Memory B cell (primary cell): ENCODE data around the gene KRTAP9-1.
"Not testable (repeated sequence)": the region's sequence is repeated elsewhere in the genome, so short reads cannot be mapped to it uniquely, and the experiment has no call there.

ENCODE experiments used
- ATAC-seq: fragments of 150-1000 bp; cut with Tn5 transposase; 2 replicates; pipeline ENCODE4 v1.10.0; 2021; ENCODE audit warnings: low read depth, mild to moderate bottlenecking, moderate library complexity
- DNase-seq, 2 donors: peaks; one replicate each; pipeline ENCODE4 v3.0.0; 2022; ENCODE audit warnings: low spot score in 2 of 2
- H3K27ac Mint-ChIP-seq: one replicate; pipeline ENCODE4 v1.8.0; 2022; ENCODE audit warnings: mild to moderate bottlenecking, moderate library complexity, mixed read lengths
- H3K27me3 Mint-ChIP-seq: one replicate; pipeline ENCODE4 v1.8.0; 2022; ENCODE audit warnings: mixed read lengths
- H3K36me3 Mint-ChIP-seq: one replicate; pipeline ENCODE4 v1.8.0; 2022; ENCODE audit warnings: mild to moderate bottlenecking, mixed read lengths
- H3K4me1 Mint-ChIP-seq: one replicate; pipeline ENCODE4 v1.8.0; 2022; ENCODE audit warnings: mixed read lengths
- H3K4me3 Mint-ChIP-seq: one replicate; pipeline ENCODE4 v1.8.0; 2022; ENCODE audit warnings: mild to moderate bottlenecking, moderate library complexity, mixed read lengths
- H3K9me3 Mint-ChIP-seq: one replicate; pipeline ENCODE4 v1.8.0; 2022; ENCODE audit warnings: mixed read lengths

The KRTAP9-1 gene

DNA sequence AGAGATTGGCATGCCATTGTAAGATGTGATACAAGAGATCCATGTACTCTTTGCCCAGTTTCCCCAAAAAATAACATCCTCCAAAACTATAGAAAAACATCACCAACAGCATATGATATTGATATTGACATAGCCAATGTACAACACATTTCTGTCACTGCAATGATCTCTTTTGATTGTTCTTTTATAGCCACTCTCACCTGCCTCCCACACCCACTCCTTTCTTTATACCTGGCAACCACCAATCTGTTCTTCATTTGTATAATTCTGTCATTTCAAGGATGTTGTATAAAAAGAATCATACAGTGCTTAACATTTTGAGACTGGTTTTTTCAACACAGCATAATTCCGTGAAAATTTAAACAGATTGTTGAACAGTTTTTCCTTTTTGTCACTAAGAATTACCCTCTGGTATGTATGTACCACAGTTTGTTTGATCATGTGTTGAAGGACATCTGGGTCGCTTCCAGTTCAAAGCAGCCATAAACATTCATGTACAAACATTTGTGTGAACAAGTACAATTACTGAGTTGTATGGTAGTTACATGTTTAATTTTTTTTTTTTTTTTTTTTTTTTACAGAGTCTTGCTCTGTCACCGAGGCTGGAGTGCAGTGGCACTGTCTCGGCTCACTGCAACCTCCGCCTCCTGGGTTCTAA is 9.9 kb downstream of the KRTAP9-1 start:
- H3K4me1 Mint-ChIP-seq, result no peaks in the 10 kb centered on the region
- H3K36me3 Mint-ChIP-seq, result no peaks in the 10 kb centered on the region
- H3K27ac Mint-ChIP-seq, result no peak overlapping the region
- DNase-seq (no peak), ATAC-seq (no peak)
- peaks cover 5% of the 10 kb centered on the region for H3K9me3 Mint-ChIP-seq
- H3K4me3 Mint-ChIP-seq, result no peak overlapping the region
- H3K27me3 Mint-ChIP-seq, result no peaks in the 10 kb centered on the region

DNA sequence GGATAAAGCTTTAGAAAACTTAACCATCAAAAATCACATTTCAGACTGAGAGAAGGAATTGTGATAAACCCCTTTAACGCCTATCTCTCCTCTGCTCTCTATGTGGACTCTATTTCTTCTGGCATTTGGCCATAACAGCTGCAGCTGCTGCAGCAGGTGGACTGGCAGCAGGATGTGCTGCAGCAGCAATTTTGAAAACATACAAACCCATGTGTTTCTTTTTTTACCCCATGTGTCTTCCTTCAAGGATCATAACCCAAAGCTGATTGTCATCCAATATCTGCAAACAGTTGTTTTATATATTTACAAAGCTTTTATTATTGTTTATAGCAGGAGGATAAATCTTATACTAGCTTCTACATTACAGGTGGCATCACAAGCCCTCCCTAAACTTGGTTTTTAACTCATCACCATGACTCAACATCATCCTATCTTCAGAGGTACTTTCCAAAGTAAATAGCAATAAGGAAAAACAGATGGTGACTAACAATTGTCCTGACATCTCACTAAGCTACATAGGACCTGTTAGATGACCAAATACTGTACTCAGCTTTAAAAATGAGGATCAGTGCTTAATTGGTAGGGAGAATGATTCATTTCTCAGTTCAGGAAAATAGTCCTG is 22.3 kb downstream of the KRTAP9-1 start:
- no peak for ATAC-seq
- no peak overlapping the region for H3K4me3 Mint-ChIP-seq

DNA sequence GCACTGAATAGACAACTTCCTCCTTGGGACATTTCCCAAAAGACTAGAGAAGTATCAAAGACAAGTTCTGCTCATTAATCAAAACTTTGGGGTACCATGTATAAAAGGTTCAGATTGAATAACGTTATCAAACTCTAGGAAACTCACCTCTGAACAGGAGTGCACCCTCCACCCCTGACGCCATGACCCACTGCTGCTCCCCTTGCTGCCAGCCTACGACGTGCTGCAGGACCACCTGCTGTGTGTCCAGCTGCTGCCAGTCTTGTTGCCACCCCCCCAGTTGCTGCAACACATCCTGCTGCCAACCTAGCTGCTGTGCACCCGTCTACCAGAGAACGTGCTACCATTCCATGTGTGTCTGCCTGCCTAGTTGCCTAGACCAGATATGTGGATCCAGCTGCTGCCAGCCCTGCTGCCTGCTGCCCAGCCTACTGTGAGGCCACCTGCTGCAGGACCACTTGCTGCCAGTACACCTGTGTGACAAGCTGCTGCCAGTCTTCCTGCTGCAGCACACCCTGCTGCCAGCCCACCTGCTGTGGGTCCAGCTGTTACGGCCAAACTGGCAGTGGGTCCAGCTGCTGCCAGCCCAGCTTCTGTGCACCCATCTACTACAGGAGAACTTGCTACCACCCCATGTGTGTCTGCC is 23.0 kb downstream of the KRTAP9-1 start:
- Mint-ChIP-seq H3K4me3 (no peak overlapping the region), H3K4me1 (no peaks in the 10 kb centered on the region), H3K36me3 (no peaks in the 10 kb centered on the region), H3K9me3 (peaks cover 1% of the 10 kb centered on the region), H3K27me3 (peaks cover 24% of the 10 kb centered on the region), H3K27ac (no peak overlapping the region)
- ATAC-seq (no peak), DNase-seq (no peak)

More for the DNA sequence above, 22.3 kb downstream of the KRTAP9-1 start:
- Mint-ChIP-seq H3K4me1 (no peaks in the 10 kb centered on the region), H3K27ac (no peak overlapping the region), H3K36me3 (no peaks in the 10 kb centered on the region), H3K9me3 (peaks cover 1% of the 10 kb centered on the region), H3K27me3 (peaks cover 22% of the 10 kb centered on the region)
- DNase-seq, result no peak

DNA sequence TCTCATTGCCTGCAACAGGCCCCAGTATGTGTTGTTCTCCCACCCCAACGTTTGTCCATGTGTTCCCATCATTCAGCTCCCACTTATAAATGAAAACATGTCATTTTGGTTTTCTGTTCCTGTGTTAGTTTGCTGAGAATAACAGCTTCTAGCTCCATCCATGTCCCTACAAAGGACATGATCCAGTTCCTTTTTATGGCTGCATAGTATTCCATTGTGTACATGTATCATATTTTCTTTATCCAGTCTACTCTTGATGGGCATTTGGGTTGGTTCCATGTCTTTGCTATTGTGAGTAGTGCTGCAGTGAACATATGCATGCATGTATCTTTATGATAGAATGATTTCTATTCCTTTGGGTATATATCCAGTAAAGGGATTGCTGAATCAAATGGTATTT is 26.0 kb downstream of the KRTAP9-1 start:
- DNase-seq (no peak), ATAC-seq (no peak)
- Mint-ChIP-seq H3K36me3 (peaks cover 1% of the 10 kb centered on the region), H3K4me3 (no peak overlapping the region), H3K27ac (no peak overlapping the region), H3K4me1 (no peaks in the 10 kb centered on the region), H3K9me3 (peaks cover 5% of the 10 kb centered on the region), H3K27me3 (peaks cover 17% of the 10 kb centered on the region)

DNA sequence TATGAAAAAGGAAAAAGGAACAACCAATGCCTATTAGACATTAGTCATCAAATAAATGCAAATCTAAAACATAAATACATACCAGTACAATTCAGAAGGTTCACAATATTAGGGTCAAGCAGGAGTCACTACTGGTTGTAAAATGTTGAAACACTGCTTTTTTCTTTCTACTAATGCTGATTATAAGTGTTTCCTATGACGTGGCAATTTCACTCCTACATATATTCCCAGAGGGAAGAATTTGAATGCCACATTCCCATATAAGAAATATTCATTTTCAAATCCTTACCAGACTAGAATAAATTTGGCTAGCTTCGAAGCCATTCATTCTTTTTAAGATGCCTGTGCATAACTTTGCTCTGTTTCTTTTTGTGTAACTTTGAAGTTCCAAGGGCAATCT is 34.1 kb downstream of the KRTAP9-1 start:
- H3K4me1 Mint-ChIP-seq, result no peaks in the 10 kb centered on the region
- H3K36me3 Mint-ChIP-seq, result no peaks in the 10 kb centered on the region
- peaks cover 5% of the 10 kb centered on the region for H3K9me3 Mint-ChIP-seq
- DNase-seq (no peak), ATAC-seq (no peak)
- H3K4me3 Mint-ChIP-seq, result no peak overlapping the region
- peaks cover 9% of the 10 kb centered on the region for H3K27me3 Mint-ChIP-seq
- no peak overlapping the region for H3K27ac Mint-ChIP-seq

DNA sequence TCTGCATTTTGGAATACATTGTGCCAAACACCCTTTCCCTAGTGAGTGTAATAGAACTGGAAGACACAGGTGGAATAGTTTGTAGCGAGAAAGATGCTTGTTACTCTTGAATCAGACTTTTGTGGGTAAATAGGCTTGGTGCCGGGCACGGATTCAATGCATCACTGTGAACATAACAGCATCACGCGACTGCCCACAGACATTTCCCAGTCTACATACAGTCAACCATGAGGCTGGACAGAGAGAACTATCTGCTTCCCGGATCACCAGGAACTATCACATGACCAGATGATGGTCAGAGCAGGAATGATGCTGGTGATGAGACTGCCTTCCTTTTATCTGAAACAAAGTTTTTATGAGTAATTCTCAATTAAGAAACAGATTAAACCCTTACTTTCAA is 36.4 kb downstream of the KRTAP9-1 start:
- Mint-ChIP-seq H3K4me1 (peaks cover 3% of the 10 kb centered on the region), H3K36me3 (peaks cover 2% of the 10 kb centered on the region), H3K4me3 (no peak overlapping the region), H3K9me3 (peaks cover 2% of the 10 kb centered on the region), H3K27ac (no peak overlapping the region), H3K27me3 (peaks cover 9% of the 10 kb centered on the region)
- no peak for ATAC-seq
- DNase-seq, result no peak

DNA sequence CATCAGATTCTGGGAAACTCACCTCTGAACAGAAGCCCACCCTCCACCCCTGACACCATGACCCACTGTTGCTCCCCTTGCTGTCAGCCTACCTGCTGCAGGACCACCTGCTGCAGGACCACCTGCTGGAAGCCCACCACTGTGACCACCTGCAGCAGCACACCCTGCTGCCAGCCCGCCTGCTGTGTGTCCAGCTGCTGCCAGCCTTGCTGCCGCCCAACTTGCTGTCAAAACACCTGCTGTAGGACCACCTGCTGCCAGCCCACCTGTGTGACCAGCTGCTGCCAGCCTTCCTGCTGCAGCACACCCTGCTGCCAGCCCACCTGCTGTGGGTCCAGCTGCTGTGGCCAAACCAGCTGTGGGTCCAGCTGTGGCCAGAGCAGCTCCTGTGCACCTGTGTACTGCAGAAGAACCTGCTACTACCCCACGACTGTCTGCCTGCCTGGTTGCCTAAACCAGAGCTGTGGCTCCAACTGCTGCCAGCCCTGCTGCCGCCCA is 37.0 kb downstream of the KRTAP9-1 start, which contains the start of gene KRTAP9-2:
KRTAP9-2 (plus strand) TSS at position 51 of the 498 bp plus-strand sequence; CDS start at position 58, 7 bp downstream.
- not testable (repeated sequence) for H3K36me3 Mint-ChIP-seq, H3K27ac Mint-ChIP-seq, H3K27me3 Mint-ChIP-seq, ATAC-seq, H3K4me1 Mint-ChIP-seq, H3K9me3 Mint-ChIP-seq, DNase-seq, H3K4me3 Mint-ChIP-seq

DNA sequence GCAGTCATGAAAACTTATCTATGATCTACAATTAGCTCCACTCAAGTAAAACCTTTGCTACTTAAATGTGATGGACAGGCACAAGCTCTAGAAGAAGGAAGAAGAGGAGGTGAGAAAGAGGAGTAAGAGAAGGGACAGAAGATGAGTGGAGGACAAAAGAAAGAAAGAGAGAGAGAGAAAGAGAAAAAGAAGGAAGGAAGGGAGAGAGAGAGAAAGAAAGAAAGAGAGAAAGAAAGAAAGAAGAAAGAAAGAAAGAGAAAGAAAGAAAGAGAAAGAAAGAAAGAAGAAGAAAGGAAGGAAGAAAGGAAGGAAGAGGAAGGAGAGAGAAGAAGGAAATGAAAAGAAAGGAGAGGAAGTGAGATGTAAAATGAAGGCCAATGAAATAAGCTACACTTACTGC is 40.4 kb downstream of the KRTAP9-1 start:
- peaks cover 3% of the 10 kb centered on the region for H3K4me1 Mint-ChIP-seq
- ATAC-seq, result no peak
- peaks cover 2% of the 10 kb centered on the region for H3K36me3 Mint-ChIP-seq
- peaks cover 20% of the 10 kb centered on the region for H3K27me3 Mint-ChIP-seq
- no peak overlapping the region for H3K27ac Mint-ChIP-seq
- DNase-seq, result no peak
- peaks cover 2% of the 10 kb centered on the region for H3K9me3 Mint-ChIP-seq
- H3K4me3 Mint-ChIP-seq, result no peak overlapping the region

DNA sequence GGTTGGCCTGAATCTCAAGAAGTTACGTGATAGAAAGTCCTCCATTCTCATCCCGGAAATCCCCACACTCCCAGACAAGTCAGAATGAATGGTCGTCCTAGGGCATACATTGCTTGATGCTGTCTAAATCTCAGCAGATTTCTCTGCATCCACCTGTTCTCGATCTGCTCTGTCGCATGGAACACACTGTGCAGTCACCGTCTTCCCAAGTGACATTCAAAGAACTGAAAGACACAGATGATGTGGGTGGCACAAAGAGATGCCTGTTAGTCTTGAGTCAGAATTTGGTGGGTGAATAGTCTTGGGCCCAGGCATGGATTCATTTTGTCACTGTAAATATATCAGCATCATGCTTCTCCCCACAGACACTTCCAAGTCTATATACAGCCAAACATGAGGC is 42.0 kb downstream of the KRTAP9-1 start:
- Mint-ChIP-seq H3K27ac (no peak overlapping the region), H3K4me1 (peaks cover 6% of the 10 kb centered on the region), H3K9me3 (peaks cover 2% of the 10 kb centered on the region), H3K4me3 (no peak overlapping the region), H3K36me3 (peaks cover 2% of the 10 kb centered on the region), H3K27me3 (peaks cover 29% of the 10 kb centered on the region)
- ATAC-seq (no peak), DNase-seq (no peak)

DNA sequence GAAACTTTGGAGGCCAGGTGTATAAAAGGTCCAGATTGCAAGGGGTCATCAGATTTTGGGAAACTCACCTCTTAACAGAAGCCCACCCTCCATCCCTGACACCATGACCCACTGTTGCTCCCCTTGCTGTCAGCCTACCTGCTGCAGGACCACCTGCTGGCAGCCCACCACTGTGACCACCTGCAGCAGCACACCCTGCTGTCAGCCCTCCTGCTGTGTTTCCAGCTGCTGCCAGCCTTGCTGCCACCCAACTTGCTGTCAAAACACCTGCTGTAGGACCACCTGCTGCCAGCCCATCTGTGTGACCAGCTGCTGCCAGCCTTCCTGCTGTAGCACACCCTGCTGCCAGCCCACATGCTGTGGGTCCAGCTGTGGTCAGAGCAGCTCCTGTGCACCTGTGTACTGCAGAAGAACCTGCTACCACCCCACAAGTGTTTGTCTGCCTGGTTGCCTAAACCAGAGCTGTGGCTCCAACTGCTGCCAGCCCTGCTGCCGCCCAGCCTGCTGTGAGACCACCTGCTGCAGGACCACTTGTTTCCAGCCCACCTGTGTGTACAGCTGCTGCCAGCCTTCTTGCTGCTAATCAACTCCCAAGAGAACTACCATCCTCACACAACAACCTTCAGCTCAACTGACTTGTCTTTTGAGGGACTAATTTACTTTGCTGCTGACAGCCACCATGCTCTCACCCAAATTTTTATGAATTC is 42.9 kb downstream of the KRTAP9-1 start, which contains the start of gene KRTAP9-3:
KRTAP9-3 (plus strand) TSS at position 51 of the 707 bp plus-strand sequence; CDS start at position 104, 53 bp downstream.
- peaks cover 32% of the 10 kb centered on the region for H3K27me3 Mint-ChIP-seq
- not testable (repeated sequence) for H3K9me3 Mint-ChIP-seq, H3K36me3 Mint-ChIP-seq, H3K4me1 Mint-ChIP-seq, H3K27ac Mint-ChIP-seq, DNase-seq, ATAC-seq, H3K4me3 Mint-ChIP-seq

DNA sequence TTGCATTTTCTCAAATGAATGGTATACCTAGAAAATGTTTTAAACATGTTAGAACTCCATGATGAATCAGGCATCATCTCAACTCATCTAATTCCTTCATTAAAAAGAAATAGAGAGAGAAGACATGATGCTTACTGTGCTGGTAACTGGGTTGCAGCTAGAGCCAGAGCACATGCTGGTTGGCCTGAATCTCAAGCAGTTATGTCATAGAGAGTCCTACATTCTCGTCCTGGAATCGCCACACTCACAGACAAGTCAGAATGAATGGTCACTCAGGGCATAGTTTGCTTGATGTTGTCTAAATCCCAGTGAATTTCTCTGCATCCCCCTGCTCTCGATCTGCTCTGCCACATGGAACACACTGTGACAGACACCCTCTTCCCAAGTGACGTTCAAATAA is 47.4 kb downstream of the KRTAP9-1 start:
- ATAC-seq, H3K27ac Mint-ChIP-seq, H3K36me3 Mint-ChIP-seq, H3K4me1 Mint-ChIP-seq, H3K4me3 Mint-ChIP-seq, H3K9me3 Mint-ChIP-seq, DNase-seq: not testable (repeated sequence)
- H3K27me3 Mint-ChIP-seq, result peaks cover 43% of the 10 kb centered on the region

DNA sequence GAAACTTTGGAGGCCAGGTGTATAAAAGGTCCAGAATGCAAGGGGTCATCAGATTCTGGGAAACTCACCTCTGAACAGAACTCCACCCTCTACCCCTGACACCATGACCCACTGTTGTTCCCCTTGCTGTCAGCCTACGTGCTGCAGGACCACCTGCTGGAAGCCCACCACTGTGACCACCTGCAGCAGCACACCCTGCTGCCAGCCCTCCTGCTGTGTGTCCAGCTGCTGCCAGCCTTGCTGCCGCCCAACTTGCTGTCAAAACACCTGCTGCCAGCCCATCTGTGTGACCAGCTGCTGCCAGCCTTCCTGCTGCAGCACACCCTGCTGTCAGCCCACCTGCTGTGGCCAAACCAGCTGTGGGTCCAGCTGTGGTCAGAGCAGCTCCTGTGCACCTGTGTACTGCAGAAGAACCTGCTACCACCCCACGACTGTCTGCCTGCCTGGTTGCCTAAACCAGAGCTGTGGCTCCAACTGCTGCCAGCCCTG is 48.3 kb downstream of the KRTAP9-1 start, which contains the start of gene KRTAP9-8:
KRTAP9-8 (plus strand) TSS at position 51 of the 489 bp plus-strand sequence; CDS start at position 104, 53 bp downstream.
- not testable (repeated sequence) for H3K4me1 Mint-ChIP-seq, H3K27ac Mint-ChIP-seq, H3K9me3 Mint-ChIP-seq, H3K4me3 Mint-ChIP-seq, ATAC-seq, H3K36me3 Mint-ChIP-seq, DNase-seq
- peaks cover 41% of the 10 kb centered on the region for H3K27me3 Mint-ChIP-seq
